Ishikawa (cell line): ENCODE measurements around the gene MTA1.

ENCODE experiments used
- CEBPB ChIP-seq: IDR thresholded peaks from 2 replicates; pipeline ENCODE4 v1.6.1; 2012
- CREB1 ChIP-seq: IDR thresholded peaks from 2 replicates; pipeline ENCODE4 v1.6.1; 2012; ENCODE audit warnings: low read depth
- EP300 ChIP-seq: IDR thresholded peaks from 2 replicates; pipeline ENCODE4 v1.6.1; 2012; ENCODE audit warnings: borderline replicate concordance
- FOXM1 ChIP-seq: IDR thresholded peaks from 2 replicates; pipeline ENCODE4 v1.6.1; 2012; ENCODE audit warnings: low read depth, borderline replicate concordance
- RAD21 ChIP-seq: IDR thresholded peaks from 2 replicates; pipeline ENCODE4 v1.6.1; 2012; ENCODE audit warnings: low read depth
- TAF1 ChIP-seq: IDR thresholded peaks from 2 replicates; pipeline ENCODE4 v1.6.1; 2012; ENCODE audit warnings: low read depth, mild to moderate bottlenecking
- TCF12 ChIP-seq: IDR thresholded peaks from 2 replicates; pipeline ENCODE4 v1.6.1; 2012; ENCODE audit warnings: low read depth
- TEAD4 ChIP-seq: IDR thresholded peaks from 2 replicates; pipeline ENCODE4 v1.6.1; 2012
- TF ChIP-seq, protein P1 (sequence below): IDR thresholded peaks from 2 replicates; pipeline ENCODE4 v1.6.1; 2012
- TF ChIP-seq, protein P2 (sequence below): IDR thresholded peaks from 2 replicates; pipeline ENCODE4 v1.6.1; 2012; ENCODE audit warnings: low read depth, mild to moderate bottlenecking

DNA sequence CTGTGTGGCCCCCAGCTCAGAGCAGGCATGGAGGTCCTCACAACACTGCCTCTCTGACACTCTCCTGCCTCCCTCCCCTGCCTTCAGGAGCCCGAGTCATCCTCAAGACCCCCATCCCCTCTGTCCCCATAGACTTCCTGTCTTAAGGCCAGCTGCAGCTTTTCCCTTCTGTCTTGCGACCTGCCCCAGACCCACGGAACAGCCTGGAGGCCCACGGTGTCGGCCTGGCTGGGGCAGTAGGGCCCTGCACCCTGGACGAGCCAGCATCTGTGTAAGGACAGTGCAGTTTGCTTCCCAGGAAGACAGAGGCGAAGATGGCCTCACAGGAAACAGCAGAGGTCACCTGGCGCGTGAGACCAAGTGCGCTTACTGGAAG is 81.1 kb downstream of the MTA1 start:
- TF ChIP-seq, protein P1, sequence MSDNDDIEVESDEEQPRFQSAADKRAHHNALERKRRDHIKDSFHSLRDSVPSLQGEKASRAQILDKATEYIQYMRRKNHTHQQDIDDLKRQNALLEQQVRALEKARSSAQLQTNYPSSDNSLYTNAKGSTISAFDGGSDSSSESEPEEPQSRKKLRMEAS: no peak
- TF ChIP-seq EP300: no peak
- TF ChIP-seq TEAD4: no peak
- no peak for TF ChIP-seq CEBPB
- TF ChIP-seq FOXM1: no peak
- TF ChIP-seq, protein P2, sequence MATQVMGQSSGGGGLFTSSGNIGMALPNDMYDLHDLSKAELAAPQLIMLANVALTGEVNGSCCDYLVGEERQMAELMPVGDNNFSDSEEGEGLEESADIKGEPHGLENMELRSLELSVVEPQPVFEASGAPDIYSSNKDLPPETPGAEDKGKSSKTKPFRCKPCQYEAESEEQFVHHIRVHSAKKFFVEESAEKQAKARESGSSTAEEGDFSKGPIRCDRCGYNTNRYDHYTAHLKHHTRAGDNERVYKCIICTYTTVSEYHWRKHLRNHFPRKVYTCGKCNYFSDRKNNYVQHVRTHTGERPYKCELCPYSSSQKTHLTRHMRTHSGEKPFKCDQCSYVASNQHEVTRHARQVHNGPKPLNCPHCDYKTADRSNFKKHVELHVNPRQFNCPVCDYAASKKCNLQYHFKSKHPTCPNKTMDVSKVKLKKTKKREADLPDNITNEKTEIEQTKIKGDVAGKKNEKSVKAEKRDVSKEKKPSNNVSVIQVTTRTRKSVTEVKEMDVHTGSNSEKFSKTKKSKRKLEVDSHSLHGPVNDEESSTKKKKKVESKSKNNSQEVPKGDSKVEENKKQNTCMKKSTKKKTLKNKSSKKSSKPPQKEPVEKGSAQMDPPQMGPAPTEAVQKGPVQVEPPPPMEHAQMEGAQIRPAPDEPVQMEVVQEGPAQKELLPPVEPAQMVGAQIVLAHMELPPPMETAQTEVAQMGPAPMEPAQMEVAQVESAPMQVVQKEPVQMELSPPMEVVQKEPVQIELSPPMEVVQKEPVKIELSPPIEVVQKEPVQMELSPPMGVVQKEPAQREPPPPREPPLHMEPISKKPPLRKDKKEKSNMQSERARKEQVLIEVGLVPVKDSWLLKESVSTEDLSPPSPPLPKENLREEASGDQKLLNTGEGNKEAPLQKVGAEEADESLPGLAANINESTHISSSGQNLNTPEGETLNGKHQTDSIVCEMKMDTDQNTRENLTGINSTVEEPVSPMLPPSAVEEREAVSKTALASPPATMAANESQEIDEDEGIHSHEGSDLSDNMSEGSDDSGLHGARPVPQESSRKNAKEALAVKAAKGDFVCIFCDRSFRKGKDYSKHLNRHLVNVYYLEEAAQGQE: no peak
- no peak for TF ChIP-seq TCF12
- no peak for TF ChIP-seq RAD21
- TF ChIP-seq TAF1: no peak
- no peak for TF ChIP-seq CREB1
